ENCODE results near the gene OR10A3. TPM values are rescaled to one million over a fixed set of nuclear protein-coding genes. Genes with fewer than 3 reads are reported as not detected.

OR10A3 gene
- total and polyA plus RNA-seq, 2 of the 8 experiments (the other 6 are each of a cell fraction or from before 2014, with no cell fraction given) = not detected

- H2BK5ac ChIP-seq (ENCODE audit: low read depth, low read length) = no peak overlapping the region
- no peak overlapping the region for H3K27ac ChIP-seq (ENCODE audit: low read depth, low read length)
- H4K5ac ChIP-seq (ENCODE audit: insufficient read length, low read depth, low read length) = no peak overlapping the region
- FAIRE-seq (no peak), DNase-seq (ENCODE audit: low read depth in 1 of 2, low spot score in 2 of 2) (no peak)
- H3K9me3 ChIP-seq (ENCODE audit: insufficient read depth in 2 of 2, low read depth in 1 of 2, low read length in 1 of 2) = no peaks in the 10 kb centered on the region
- no peak overlapping the region for H2BK15ac ChIP-seq (ENCODE audit: low read length)
- no peaks in the 10 kb centered on the region for H4K20me1 ChIP-seq (replicated peaks in 1 of 2; ENCODE audit: control insufficient read depth in 1 of 2, insufficient read depth in 2 of 2, low read length in 2 of 2)
- H2BK120ac ChIP-seq (replicated peaks; ENCODE audit: low read depth, low read length) = no peak overlapping the region
- no peak overlapping the region for H3K56ac ChIP-seq (replicated peaks; ENCODE audit: insufficient read length, low read depth, low read length)
- H3K4me3 ChIP-seq (ENCODE audit: extremely low read depth in 1 of 4, insufficient read depth in 2 of 4, low read depth in 3 of 4, low read length in 4 of 4) = no peak overlapping the region
- H2BK12ac ChIP-seq (ENCODE audit: low read depth, low read length) = no peak overlapping the region
- no peaks in the 10 kb centered on the region for H3K79me2 ChIP-seq (ENCODE audit: control insufficient read depth in 1 of 2, insufficient read depth in 2 of 2, low read length in 2 of 2)
- H3K18ac ChIP-seq (ENCODE audit: extremely low read depth, low read length) = no peak overlapping the region
- TF ChIP-seq JUN (IDR thresholded peaks at IDR 0.05; ENCODE audit: low read depth, low read length) (no peak), SIRT6 (IDR thresholded peaks at IDR 0.05; ENCODE audit: low read length) (no peak), SAP30 (IDR thresholded peaks at IDR 0.05; ENCODE audit: insufficient read depth, insufficient replicate concordance, low read length) (no peak)
- TF ChIP-seq, protein P1, sequence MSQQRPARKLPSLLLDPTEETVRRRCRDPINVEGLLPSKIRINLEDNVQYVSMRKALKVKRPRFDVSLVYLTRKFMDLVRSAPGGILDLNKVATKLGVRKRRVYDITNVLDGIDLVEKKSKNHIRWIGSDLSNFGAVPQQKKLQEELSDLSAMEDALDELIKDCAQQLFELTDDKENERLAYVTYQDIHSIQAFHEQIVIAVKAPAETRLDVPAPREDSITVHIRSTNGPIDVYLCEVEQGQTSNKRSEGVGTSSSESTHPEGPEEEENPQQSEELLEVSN (IDR thresholded peaks at IDR 0.05) = no peak
- H3K4me2 ChIP-seq (ENCODE audit: insufficient read depth in 1 of 2, low read depth in 2 of 2, low read length in 2 of 2) = no peak overlapping the region
- H3K9ac ChIP-seq (replicated peaks in 1 of 4; ENCODE audit: extremely low read depth in 1 of 4, low read depth in 3 of 4, low read length in 3 of 4) = no peak overlapping the region
- H3K14ac ChIP-seq (ENCODE audit: insufficient read length) = no peak overlapping the region
- ChIA-PET CTCF (ENCODE audit: partially characterized antibody) (interaction anchor here (0.9 to 1.2 kb wide), 2 partner anchors 19 to 97 kb away, joined by 3 to 4 read pairs; no protein-coding TSS in a partner anchor), POLR2A (ENCODE audit: partially characterized antibody) (interaction anchor here (1.6 kb wide), 1 partner anchor 19 kb away, joined by 3 read pairs; no protein-coding TSS in a partner anchor)
- no peaks in the 10 kb centered on the region; a peak in 1 of 7 replicates for H3K27me3 ChIP-seq (replicated peaks in 1 of 4; ENCODE audit: control insufficient read depth in 3 of 4, extremely low read depth in 1 of 4, insufficient read depth in 3 of 4, low read length in 3 of 4)
- no peaks in the 10 kb centered on the region for H3K36me3 ChIP-seq (ENCODE audit: control insufficient read depth in 2 of 4, insufficient read depth in 4 of 4, low read length in 3 of 4)
- H2AFZ ChIP-seq (ENCODE audit: low read length) = no peak overlapping the region
- no peak overlapping the region for H4K8ac ChIP-seq (ENCODE audit: extremely low read depth, insufficient read depth, low read length)
- no peaks in the 10 kb centered on the region for H3K4me1 ChIP-seq (replicated peaks in 1 of 4; ENCODE audit: control insufficient read depth in 3 of 4, insufficient read depth in 4 of 4, low read length in 3 of 4)
- H3K4ac ChIP-seq (replicated peaks; ENCODE audit: insufficient read length, low read depth, low read length) = no peak overlapping the region
- H3K23me2 ChIP-seq (ENCODE audit: low read depth, low read length) = no peaks in the 10 kb centered on the region
- WGBS, 2 experiments (ENCODE audit: extremely low coverage in 1 of 2, insufficient coverage in 1 of 2, insufficient read length in 1 of 2, insufficient replicate concordance in 2 of 2, low coverage in 1 of 2, low lambda C conversion rate in 2 of 2, missing lambda C conversion rate in 1 of 2) = 100% methylated on average over 2 of the region's 2 CpGs; no CpG with 5 or more reads in 1 of the 2 experiments
- H4K91ac ChIP-seq (replicated peaks; ENCODE audit: insufficient read length, low read length) = no peak overlapping the region
- H3K79me1 ChIP-seq (ENCODE audit: low read depth, low read length) = no peaks in the 10 kb centered on the region
- no peak overlapping the region for H2AK5ac ChIP-seq (ENCODE audit: low read depth, low read length)
- no peak overlapping the region for H2BK20ac ChIP-seq (ENCODE audit: low read length)
- no peak overlapping the region for H3K23ac ChIP-seq (ENCODE audit: insufficient read length)
Observed at GRCh38 chr11:7924536-7924935, 17.0 kb downstream of the OR10A3 start.

Data from H1 (cell line).